ENCODE data around the gene YKT6.

Gene YKT6

DNA sequence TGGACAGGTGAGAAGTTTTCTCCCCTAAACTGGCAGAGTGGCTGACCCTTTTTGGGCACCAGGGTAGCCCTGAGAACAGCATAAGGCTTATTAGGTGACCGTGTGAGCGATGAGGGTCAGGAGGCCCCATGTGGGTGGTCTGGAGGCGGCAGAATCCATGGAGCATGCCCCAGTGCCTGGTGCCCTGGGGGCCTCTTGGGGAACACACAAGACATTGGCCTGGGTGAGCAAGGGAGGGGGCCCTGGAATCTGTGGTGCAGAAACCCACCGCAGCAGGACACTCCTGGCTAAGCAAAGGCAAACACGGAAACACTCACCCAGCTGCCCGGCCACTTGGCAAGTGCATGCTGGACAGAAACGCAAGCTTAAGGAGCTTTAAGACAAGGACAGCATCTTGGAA lies 29.5 kb downstream of the YKT6 start:
- no peak overlapping the region for H3K9ac ChIP-seq (ENCODE audit: low read length)

DNA sequence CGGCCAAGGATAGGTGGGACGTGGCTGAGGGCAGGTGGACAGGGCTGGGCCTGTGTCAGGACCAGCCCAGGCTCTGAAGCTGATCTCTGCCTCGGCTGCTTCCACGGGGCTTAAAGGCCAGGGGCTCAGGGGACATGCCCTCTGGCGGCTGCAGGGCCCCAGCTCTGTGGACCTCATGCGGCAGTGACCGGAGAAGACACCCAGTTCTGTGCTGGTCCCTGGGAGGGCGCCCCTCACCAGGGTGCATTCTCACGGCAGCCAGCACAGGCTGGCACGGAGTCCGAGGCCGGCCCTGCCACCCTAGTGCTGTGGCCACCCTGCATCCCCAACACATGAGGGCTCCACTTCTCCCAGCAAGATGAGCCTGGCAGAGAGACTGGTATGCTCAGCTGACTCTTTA lies 30.3 kb downstream of the YKT6 start:
- no peaks in the 10 kb centered on the region for H3K9me3 ChIP-seq (ENCODE audit: low read length)
- H3K27ac ChIP-seq (ENCODE audit: low read depth, low read length), result no peak overlapping the region
- no peak overlapping the region for H3K4me3 ChIP-seq (ENCODE audit: low read depth in 1 of 2, low read length in 2 of 2)
- no peaks in the 10 kb centered on the region for H3K36me3 ChIP-seq (ENCODE audit: insufficient read depth, low read length)
- H3K4me1 ChIP-seq (ENCODE audit: insufficient read depth, low read length), result no peaks in the 10 kb centered on the region
- no peak overlapping the region for H3K9ac ChIP-seq (ENCODE audit: low read length)
- H3K27me3 ChIP-seq (ENCODE audit: control insufficient read depth in 1 of 2, insufficient read depth in 2 of 2, low read length in 2 of 2), result peaks cover 0 to 4% of the 10 kb centered on the region in 2 donors

More for the DNA sequence above, 29.5 kb downstream of the YKT6 start:
- Histone ChIP-seq H3K27ac (ENCODE audit: low read depth, low read length) (no peak overlapping the region), H3K9me3 (ENCODE audit: low read length) (no peaks in the 10 kb centered on the region), H3K27me3 (ENCODE audit: control insufficient read depth in 1 of 2, insufficient read depth in 2 of 2, low read length in 2 of 2) (peaks cover 0 to 12% of the 10 kb centered on the region in 2 donors), H3K4me3 (ENCODE audit: low read depth in 1 of 2, low read length in 2 of 2) (no peak overlapping the region), H3K36me3 (ENCODE audit: insufficient read depth, low read length) (no peaks in the 10 kb centered on the region), H3K4me1 (ENCODE audit: insufficient read depth, low read length) (no peaks in the 10 kb centered on the region)

DNA sequence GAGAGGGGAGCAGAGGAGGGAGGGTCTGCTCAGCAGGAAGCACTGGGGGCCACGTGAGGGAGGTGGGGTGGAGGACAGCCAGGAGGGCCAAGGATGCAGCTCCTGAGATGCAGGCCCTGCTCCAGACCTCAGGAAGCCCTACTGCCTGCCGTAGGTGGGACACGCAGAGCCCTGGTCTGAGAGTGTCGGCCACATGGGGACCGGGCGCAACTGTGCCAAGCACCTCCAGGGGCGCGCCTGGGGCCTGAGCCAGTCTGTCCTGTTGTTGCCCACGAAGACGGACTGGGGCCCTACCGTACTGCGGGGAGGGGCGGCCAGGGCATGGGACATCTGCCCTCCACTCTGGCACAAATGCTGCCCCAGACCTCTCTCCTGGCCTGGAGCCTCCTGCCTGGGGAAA lies 31.6 kb downstream of the YKT6 start:
- H3K4me1 ChIP-seq (ENCODE audit: insufficient read depth, low read length), result no peaks in the 10 kb centered on the region
- no peaks in the 10 kb centered on the region for H3K36me3 ChIP-seq (ENCODE audit: insufficient read depth, low read length)
- H3K4me3 ChIP-seq (ENCODE audit: low read depth in 1 of 2, low read length in 2 of 2), result no peak overlapping the region
- no peaks in the 10 kb centered on the region for H3K9me3 ChIP-seq (ENCODE audit: low read length)
- no peaks in the 10 kb centered on the region for H3K27me3 ChIP-seq (ENCODE audit: control insufficient read depth in 1 of 2, insufficient read depth in 2 of 2, low read length in 2 of 2)
- H3K27ac ChIP-seq (ENCODE audit: low read depth, low read length), result no peak overlapping the region
- no peak overlapping the region for H3K9ac ChIP-seq (ENCODE audit: low read length)

DNA sequence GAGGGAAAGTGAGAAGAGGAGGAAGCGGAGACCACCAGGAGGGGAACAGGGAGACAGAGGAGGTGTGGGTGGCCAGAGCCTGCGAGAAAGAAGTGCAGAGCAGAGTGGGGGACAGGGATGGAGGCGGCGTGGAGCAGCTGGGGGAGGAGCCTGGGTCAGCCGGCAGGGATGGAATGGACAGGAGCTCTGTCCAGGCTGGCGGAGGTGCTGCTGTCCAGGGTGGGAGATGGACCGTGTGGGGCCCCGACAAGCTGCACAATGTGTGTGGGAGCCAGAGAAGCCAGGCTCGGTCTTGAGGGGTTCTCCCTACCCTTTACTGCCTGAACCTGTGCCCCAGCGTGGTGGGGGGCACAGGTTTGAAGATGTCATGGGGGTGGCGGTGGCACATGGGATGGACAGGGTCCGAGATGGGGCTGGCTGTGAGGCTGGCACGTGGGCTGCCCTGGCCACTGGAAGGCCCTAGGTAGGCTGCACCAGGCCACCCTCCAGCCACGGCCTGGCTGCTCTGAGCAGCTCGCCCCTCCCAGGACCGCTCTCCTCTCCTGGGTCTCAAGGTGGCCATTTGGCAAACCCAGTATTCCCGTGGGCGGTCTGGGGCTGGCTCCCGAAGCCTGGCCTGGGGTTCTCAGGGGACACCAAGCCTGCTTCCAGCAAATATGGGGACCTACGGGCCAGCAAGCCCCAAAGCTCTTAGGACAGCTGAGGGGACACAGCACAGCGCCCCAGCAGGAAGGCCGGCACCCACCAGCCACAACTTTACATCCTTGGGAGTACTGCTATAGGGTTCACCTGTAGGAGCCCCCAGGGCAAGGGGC lies 32.3 kb downstream of the YKT6 start:
- Histone ChIP-seq H3K4me3 (ENCODE audit: low read depth in 1 of 2, low read length in 2 of 2) (no peak overlapping the region), H3K4me1 (ENCODE audit: insufficient read depth, low read length) (no peaks in the 10 kb centered on the region), H3K9ac (ENCODE audit: low read length) (no peak overlapping the region), H3K27me3 (ENCODE audit: control insufficient read depth in 1 of 2, insufficient read depth in 2 of 2, low read length in 2 of 2) (no peaks in the 10 kb centered on the region), H3K36me3 (ENCODE audit: insufficient read depth, low read length) (no peaks in the 10 kb centered on the region), H3K9me3 (ENCODE audit: low read length) (no peaks in the 10 kb centered on the region), H3K27ac (ENCODE audit: low read depth, low read length) (no peak overlapping the region)

DNA sequence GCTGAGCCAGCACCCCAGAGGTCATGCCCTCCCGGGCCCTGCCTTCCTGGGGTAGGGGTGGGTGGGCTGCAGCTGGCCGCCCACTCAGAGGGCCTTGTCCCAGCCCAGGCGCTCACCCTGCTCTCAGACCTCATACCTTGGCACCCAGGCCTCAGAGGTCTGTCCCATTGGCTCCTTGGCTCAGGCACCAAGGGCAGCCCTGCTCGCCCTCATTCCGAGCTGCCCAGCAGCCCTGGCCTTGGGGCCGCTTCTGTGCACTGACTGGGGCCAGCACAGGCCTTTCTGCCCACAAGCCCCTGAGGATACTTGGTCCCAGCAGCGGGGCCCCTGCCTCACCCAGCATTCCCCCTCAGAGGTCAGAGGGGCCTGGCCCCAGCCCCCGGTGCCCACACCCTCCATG lies 34.3 kb downstream of the YKT6 start:
- H3K27ac ChIP-seq (ENCODE audit: low read depth, low read length), result no peak overlapping the region
- H3K27me3 ChIP-seq (ENCODE audit: control insufficient read depth in 1 of 2, insufficient read depth in 2 of 2, low read length in 2 of 2), result no peaks in the 10 kb centered on the region
- no peaks in the 10 kb centered on the region for H3K9me3 ChIP-seq (ENCODE audit: low read length)
- no peak overlapping the region for H3K9ac ChIP-seq (ENCODE audit: low read length)
- H3K4me1 ChIP-seq (ENCODE audit: insufficient read depth, low read length), result no peaks in the 10 kb centered on the region
- H3K36me3 ChIP-seq (ENCODE audit: insufficient read depth, low read length), result no peaks in the 10 kb centered on the region
- H3K4me3 ChIP-seq (ENCODE audit: low read depth in 1 of 2, low read length in 2 of 2), result no peak overlapping the region

DNA sequence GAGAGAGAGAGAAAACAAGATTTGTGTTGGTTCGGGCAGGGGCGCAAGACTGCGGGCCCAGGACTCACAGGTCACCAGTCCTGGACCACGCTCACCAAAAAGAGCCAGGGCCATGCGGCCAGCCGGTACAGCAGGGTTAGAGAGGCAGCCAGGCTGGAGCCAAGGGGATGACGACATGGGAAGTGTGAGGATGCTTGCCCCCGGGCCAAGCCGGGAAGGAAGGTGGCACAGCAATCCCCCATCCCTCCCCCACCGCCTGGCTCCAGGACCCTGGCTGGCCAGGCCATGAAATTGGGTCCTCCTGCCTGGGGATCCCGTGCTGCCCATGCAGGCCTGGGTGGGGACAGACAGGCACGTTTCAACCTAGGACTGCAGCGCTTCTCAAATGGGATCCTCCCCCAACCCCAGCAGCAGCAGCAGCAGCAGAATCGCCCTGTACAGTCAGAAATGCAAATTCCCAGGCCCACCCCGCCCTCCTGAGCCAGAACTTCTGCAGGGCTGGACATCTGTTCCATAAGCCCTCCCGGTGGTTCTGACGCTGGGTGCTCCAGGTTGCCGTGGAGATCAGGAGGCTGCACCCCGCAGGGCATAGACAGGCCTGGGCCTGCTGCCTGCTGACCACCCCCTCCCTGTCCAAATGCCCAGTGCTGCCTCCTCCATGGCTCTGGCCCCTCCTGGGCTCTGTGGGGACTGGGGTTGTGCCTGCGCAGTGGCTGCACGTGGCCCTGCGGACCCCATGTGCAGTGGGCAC lies 35.0 kb downstream of the YKT6 start:
- Histone ChIP-seq H3K4me3 (ENCODE audit: low read depth in 1 of 2, low read length in 2 of 2) (no peak overlapping the region), H3K9ac (ENCODE audit: low read length) (no peak overlapping the region), H3K9me3 (ENCODE audit: low read length) (no peaks in the 10 kb centered on the region), H3K4me1 (ENCODE audit: insufficient read depth, low read length) (no peaks in the 10 kb centered on the region), H3K36me3 (ENCODE audit: insufficient read depth, low read length) (no peaks in the 10 kb centered on the region), H3K27me3 (ENCODE audit: control insufficient read depth in 1 of 2, insufficient read depth in 2 of 2, low read length in 2 of 2) (no peaks in the 10 kb centered on the region), H3K27ac (ENCODE audit: low read depth, low read length) (no peak overlapping the region)

DNA sequence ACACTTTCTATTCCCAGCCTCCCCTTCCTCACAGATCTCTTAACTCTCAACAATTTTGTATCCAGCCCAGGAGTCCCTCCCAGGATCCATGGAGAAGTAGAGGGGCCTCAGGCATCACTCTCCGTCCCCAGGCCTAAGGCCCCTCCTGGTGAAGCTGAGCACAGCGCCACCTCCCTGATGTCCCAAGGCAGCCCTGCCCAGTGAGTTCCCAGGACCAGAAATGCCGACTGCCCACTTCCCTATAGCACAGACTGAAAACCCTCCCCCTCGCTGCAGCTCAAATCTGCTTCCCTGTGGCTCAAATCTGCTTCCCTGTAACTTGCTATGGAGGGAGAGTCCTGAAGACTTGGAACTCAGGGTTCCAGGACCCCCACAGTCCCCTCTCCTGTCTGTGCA lies 35.6 kb downstream of the YKT6 start:
- Histone ChIP-seq H3K9ac (ENCODE audit: low read length) (no peak overlapping the region), H3K27ac (ENCODE audit: low read depth, low read length) (no peak overlapping the region), H3K36me3 (ENCODE audit: insufficient read depth, low read length) (no peaks in the 10 kb centered on the region), H3K4me1 (ENCODE audit: insufficient read depth, low read length) (no peaks in the 10 kb centered on the region), H3K9me3 (ENCODE audit: low read length) (no peaks in the 10 kb centered on the region), H3K4me3 (ENCODE audit: low read depth in 1 of 2, low read length in 2 of 2) (no peak overlapping the region), H3K27me3 (ENCODE audit: control insufficient read depth in 1 of 2, insufficient read depth in 2 of 2, low read length in 2 of 2) (no peaks in the 10 kb centered on the region)

DNA sequence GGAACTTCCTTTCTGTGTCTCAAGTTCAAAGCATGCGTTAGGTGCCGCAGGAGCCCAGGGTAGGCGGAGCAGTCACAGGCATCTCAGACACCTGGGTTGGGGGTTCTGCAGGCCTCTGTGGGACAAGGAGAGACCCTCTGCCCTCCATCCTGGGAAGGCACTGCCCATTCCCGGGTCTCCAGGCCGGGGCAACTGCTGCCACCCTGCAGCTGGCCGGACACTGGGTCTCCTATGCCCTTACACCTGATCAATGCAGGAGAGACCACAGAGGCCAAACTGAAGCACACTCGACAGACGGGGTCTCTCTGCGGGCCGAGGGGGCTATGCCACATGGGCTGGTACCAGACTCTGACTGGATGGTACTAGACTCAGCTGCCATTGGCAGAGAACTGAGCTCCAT lies 36.9 kb downstream of the YKT6 start:
- no peak overlapping the region for H3K9ac ChIP-seq (ENCODE audit: low read length)
- H3K9me3 ChIP-seq (ENCODE audit: low read length), result no peaks in the 10 kb centered on the region
- H3K27me3 ChIP-seq (ENCODE audit: control insufficient read depth in 1 of 2, insufficient read depth in 2 of 2, low read length in 2 of 2), result no peaks in the 10 kb centered on the region
- H3K27ac ChIP-seq (ENCODE audit: low read depth, low read length), result no peak overlapping the region
- H3K4me3 ChIP-seq (ENCODE audit: low read depth in 1 of 2, low read length in 2 of 2), result no peak overlapping the region
- no peaks in the 10 kb centered on the region for H3K4me1 ChIP-seq (ENCODE audit: insufficient read depth, low read length)
- no peaks in the 10 kb centered on the region for H3K36me3 ChIP-seq (ENCODE audit: insufficient read depth, low read length)

DNA sequence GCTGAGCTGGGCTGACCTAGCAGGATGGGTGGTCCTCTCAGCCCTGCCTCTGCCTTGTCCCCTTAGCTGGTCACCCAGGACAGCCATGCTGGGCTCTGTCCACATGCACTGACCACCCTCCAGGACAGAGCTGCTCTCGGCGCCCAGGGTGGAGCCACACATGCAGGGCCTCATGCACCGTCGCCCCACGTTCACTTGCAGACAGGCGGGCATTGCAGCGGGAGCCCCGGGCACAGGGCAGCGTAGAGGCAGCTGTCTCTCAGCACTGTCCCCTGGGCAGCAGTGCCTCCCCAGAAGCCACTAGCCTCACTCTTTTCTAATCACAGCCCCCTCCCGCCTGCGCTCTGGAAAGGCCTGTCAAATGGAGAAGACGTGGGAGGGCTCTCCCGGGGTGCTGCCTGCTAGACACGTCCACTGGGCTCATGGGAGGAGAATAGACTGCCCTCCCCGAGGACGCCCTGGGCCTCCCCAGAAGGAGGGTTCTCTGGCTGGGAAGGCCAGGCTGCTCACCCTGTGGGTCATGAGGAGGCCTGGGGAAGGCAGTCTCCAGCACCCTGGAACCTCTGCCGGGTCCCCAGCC lies 37.4 kb downstream of the YKT6 start:
- no peaks in the 10 kb centered on the region for H3K4me1 ChIP-seq (ENCODE audit: insufficient read depth, low read length)
- no peaks in the 10 kb centered on the region for H3K36me3 ChIP-seq (ENCODE audit: insufficient read depth, low read length)
- no peak overlapping the region for H3K9ac ChIP-seq (ENCODE audit: low read length)
- H3K27me3 ChIP-seq (ENCODE audit: control insufficient read depth in 1 of 2, insufficient read depth in 2 of 2, low read length in 2 of 2), result no peaks in the 10 kb centered on the region
- no peaks in the 10 kb centered on the region for H3K9me3 ChIP-seq (ENCODE audit: low read length)
- no peak overlapping the region for H3K27ac ChIP-seq (ENCODE audit: low read depth, low read length)
- no peak overlapping the region for H3K4me3 ChIP-seq (ENCODE audit: low read depth in 1 of 2, low read length in 2 of 2)

DNA sequence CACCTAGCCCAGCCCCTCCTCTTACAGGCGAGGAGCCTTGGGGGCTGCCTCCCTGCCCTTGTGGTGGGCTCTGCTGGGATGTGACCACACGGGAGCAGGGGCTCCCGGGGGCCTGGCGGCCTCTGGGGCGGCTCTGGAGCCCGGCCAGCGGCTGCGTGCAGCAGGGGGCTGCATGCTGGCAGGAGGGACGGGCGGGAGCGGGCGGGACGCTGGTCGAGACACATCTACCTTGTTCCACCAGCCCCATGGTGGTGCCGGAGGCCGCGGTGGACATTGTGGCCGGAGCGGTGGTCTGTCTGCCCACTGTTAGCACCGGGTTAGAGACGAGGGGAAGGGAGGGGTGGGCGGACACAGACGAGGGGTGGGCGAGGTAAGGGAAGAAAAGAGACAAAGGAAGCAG lies 38.6 kb downstream of the YKT6 start:
- H3K4me1 ChIP-seq (ENCODE audit: insufficient read depth, low read length), result no peaks in the 10 kb centered on the region
- H3K9ac ChIP-seq (ENCODE audit: low read length), result no peak overlapping the region
- H3K4me3 ChIP-seq (ENCODE audit: low read depth in 1 of 2, low read length in 2 of 2), result no peak overlapping the region
- H3K36me3 ChIP-seq (ENCODE audit: insufficient read depth, low read length), result no peaks in the 10 kb centered on the region
- no peak overlapping the region for H3K27ac ChIP-seq (ENCODE audit: low read depth, low read length)
- no peaks in the 10 kb centered on the region for H3K27me3 ChIP-seq (ENCODE audit: control insufficient read depth in 1 of 2, insufficient read depth in 2 of 2, low read length in 2 of 2)
- no peaks in the 10 kb centered on the region for H3K9me3 ChIP-seq (ENCODE audit: low read length)

DNA sequence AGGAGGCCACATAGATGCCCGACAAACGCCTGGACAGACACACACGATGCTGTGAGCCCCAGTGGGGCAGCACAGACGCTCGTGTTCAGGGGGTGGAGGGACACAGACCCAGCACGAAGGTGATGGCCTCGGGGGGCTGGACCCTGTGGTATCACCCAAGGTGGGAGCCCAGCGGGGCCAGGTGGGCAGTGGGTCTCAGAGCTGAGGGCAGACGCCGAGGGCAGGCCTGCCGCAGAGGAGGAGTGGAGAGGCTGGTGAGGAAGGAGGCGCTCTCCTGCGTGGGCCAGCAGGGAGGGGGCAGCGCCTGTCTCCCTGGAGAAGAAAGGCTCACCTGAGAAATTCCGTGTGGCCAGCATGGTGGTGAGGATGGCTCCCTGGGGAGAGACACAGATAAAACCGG lies 39.6 kb downstream of the YKT6 start:
- Histone ChIP-seq H3K9me3 (ENCODE audit: low read length) (no peaks in the 10 kb centered on the region), H3K36me3 (ENCODE audit: insufficient read depth, low read length) (no peaks in the 10 kb centered on the region), H3K27ac (ENCODE audit: low read depth, low read length) (no peak overlapping the region), H3K9ac (ENCODE audit: low read length) (no peak overlapping the region), H3K4me1 (ENCODE audit: insufficient read depth, low read length) (no peaks in the 10 kb centered on the region), H3K27me3 (ENCODE audit: control insufficient read depth in 1 of 2, insufficient read depth in 2 of 2, low read length in 2 of 2) (no peaks in the 10 kb centered on the region), H3K4me3 (ENCODE audit: low read depth in 1 of 2, low read length in 2 of 2) (no peak overlapping the region)
